ENCODE data around the gene MEIS3.

Gene MEIS3

DNA sequence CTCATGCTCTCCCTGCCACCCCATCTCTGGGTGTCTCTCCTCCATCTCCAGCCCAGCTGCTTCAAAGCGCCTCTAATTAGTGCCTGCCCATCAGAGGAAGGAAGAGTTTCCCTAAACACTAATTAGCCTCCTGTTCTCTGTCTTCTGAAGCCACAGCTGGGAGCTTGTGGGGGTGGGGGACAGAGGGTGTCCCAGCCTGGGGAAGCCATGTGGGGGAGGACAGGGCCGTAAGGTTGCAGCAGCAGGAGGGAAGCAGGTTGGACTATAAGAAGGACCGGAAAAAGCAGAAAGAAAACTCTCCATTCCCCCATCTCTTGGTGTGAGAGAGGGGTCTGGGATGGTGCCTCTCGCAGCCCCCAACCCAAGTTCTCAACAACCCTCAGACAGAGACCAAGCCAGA, 26.2 kb upstream of the MEIS3 start:
- TF ChIP-seq ZNF274 (IDR thresholded peaks at IDR 0.05; ENCODE audit: low read depth, low read length) (no peak), SUZ12 (IDR thresholded peaks at IDR 0.05; ENCODE audit: extremely low read depth, insufficient read depth, insufficient read length) (no peak), YY1 (IDR thresholded peaks at IDR 0.05; ENCODE audit: insufficient read depth, insufficient read length) (no peak)
- Histone ChIP-seq H3K4me3 (ENCODE audit: insufficient read length, low read depth) (no peak overlapping the region), H3K4me1 (ENCODE audit: insufficient read depth, insufficient read length) (peaks cover 2% of the 10 kb centered on the region), H3K27me3 (ENCODE audit: insufficient read depth, insufficient read length) (peaks cover 17% of the 10 kb centered on the region), H3K36me3 (ENCODE audit: insufficient read depth, insufficient read length, low read length) (no peaks in the 10 kb centered on the region), H3K9ac (ENCODE audit: insufficient read length, low read depth) (peak overlapping the region; percentile 21), H3K9me3 (ENCODE audit: insufficient read depth, low read length) (no peaks in the 10 kb centered on the region)
- no peak for DNase-seq (ENCODE audit: low read depth, low spot score)

DNA sequence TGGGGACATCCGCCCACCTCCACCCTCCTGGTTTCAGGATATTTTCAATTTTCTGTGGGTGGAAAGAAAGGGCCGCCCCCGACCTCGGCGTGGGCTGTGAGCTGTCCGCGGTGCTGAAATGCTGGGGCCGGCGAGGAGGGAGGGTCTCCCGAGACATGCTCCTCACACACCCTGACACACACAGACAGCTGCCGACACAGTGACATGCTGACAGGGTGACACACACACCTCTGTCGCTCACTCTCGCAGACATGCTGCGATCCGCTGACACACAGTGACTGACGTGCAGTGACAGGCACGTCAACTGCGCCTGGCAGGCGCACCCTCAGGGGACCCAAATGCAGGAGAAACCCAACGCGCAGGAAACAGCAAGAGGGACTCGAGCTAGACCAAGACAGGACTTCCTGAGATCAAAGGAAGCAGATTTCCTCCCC, 25.1 kb upstream of the MEIS3 start:
- TF ChIP-seq SUZ12 (IDR thresholded peaks at IDR 0.05; ENCODE audit: extremely low read depth, insufficient read depth, insufficient read length) (no peak), ZNF274 (IDR thresholded peaks at IDR 0.05; ENCODE audit: low read depth, low read length) (no peak), YY1 (IDR thresholded peaks at IDR 0.05; ENCODE audit: insufficient read depth, insufficient read length) (no peak)
- H3K4me3 ChIP-seq (ENCODE audit: insufficient read length, low read depth) = no peak overlapping the region
- H3K27me3 ChIP-seq (ENCODE audit: insufficient read depth, insufficient read length) = peaks cover 17% of the 10 kb centered on the region
- no peaks in the 10 kb centered on the region for H3K36me3 ChIP-seq (ENCODE audit: insufficient read depth, insufficient read length, low read length)
- peaks cover 2% of the 10 kb centered on the region for H3K4me1 ChIP-seq (ENCODE audit: insufficient read depth, insufficient read length)
- no peak overlapping the region for H3K9ac ChIP-seq (ENCODE audit: insufficient read length, low read depth)
- DNase-seq (ENCODE audit: low read depth, low spot score) = no peak
- no peaks in the 10 kb centered on the region for H3K9me3 ChIP-seq (ENCODE audit: insufficient read depth, low read length)

DNA sequence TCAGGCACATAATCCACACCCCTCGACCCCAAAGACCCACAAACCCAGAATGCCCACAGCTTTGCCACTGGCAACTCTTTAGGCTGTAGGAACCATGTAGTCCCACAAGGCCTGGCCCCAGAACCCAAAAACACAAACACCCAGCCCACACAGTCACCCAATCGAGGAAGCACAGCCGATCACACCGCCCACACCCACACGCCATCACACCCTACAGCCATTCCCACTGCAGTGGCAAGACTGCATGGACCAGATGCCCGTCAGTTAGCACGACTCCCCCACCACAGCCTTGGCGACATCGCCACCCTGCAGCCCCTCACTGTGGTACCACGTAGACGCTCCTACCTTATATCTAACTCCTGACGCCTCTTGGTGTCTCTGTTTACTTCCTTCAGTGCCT, 24.0 kb upstream of the MEIS3 start:
- TF ChIP-seq YY1 (IDR thresholded peaks at IDR 0.05; ENCODE audit: insufficient read depth, insufficient read length) (no peak), ZNF274 (IDR thresholded peaks at IDR 0.05; ENCODE audit: low read depth, low read length) (no peak), SUZ12 (IDR thresholded peaks at IDR 0.05; ENCODE audit: extremely low read depth, insufficient read depth, insufficient read length) (no peak)
- DNase-seq (ENCODE audit: low read depth, low spot score) = no peak
- H3K27me3 ChIP-seq (ENCODE audit: insufficient read depth, insufficient read length) = peaks cover 17% of the 10 kb centered on the region
- H3K36me3 ChIP-seq (ENCODE audit: insufficient read depth, insufficient read length, low read length) = no peaks in the 10 kb centered on the region
- no peaks in the 10 kb centered on the region for H3K9me3 ChIP-seq (ENCODE audit: insufficient read depth, low read length)
- H3K9ac ChIP-seq (ENCODE audit: insufficient read length, low read depth) = no peak overlapping the region
- no peak overlapping the region for H3K4me3 ChIP-seq (ENCODE audit: insufficient read length, low read depth)
- H3K4me1 ChIP-seq (ENCODE audit: insufficient read depth, insufficient read length) = peaks cover 2% of the 10 kb centered on the region

DNA sequence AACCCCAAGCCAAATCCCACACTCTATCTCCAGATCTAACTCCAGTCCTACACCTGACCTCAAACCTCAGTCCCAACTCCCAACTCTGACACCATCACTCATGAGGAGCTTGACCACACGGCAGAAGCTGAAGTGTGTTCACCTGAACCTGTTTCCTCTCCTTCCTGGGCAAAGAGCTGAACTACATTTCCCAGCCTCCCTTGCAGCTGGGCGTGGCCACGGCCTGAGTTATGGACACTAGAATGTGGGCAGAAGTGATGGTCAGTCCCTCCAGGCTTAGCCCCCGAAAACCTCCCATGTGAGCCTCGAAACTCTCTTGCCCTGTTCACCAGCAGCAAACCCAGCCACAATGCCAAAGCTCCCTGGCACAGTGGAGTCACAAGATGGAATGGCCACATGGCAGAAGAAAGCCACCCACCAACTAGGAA, 19.5 kb upstream of the MEIS3 start:
- H3K27me3 ChIP-seq (ENCODE audit: insufficient read depth, insufficient read length) = no peaks in the 10 kb centered on the region
- no peaks in the 10 kb centered on the region for H3K4me1 ChIP-seq (ENCODE audit: insufficient read depth, insufficient read length)
- DNase-seq (ENCODE audit: low read depth, low spot score) = no peak
- H3K36me3 ChIP-seq (ENCODE audit: insufficient read depth, insufficient read length, low read length) = no peaks in the 10 kb centered on the region
- H3K9me3 ChIP-seq (ENCODE audit: insufficient read depth, low read length) = no peaks in the 10 kb centered on the region
- TF ChIP-seq SUZ12 (IDR thresholded peaks at IDR 0.05; ENCODE audit: extremely low read depth, insufficient read depth, insufficient read length) = no peak
- TF ChIP-seq ZNF274 (IDR thresholded peaks at IDR 0.05; ENCODE audit: low read depth, low read length) = no peak
- no peak for TF ChIP-seq YY1 (IDR thresholded peaks at IDR 0.05; ENCODE audit: insufficient read depth, insufficient read length)
- H3K4me3 ChIP-seq (ENCODE audit: insufficient read length, low read depth) = no peak overlapping the region
- no peak overlapping the region for H3K9ac ChIP-seq (ENCODE audit: insufficient read length, low read depth)

DNA sequence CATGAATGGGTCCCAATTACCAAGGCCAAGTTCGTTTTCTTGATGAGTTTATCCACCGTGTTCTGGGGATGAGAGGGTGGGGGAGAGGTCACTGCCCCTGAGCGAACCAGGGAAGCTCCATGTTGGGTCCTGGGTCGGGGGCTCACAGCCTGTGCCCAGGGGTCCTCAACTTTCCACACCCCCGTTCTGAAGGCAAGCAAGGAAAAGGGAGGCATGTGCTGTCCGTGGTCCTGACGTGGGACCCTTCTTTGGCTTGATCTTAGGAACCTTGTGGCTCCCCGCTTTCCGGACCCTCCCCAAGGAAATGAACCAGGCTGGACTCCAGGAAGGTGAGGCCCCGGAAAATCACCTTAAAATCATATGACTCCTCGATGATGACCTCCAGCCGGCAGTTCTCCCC, 18.2 kb upstream of the MEIS3 start:
- no peak overlapping the region for H3K4me3 ChIP-seq (ENCODE audit: insufficient read length, low read depth)
- TF ChIP-seq SUZ12 (IDR thresholded peaks at IDR 0.05; ENCODE audit: extremely low read depth, insufficient read depth, insufficient read length) = no peak
- TF ChIP-seq YY1 (IDR thresholded peaks at IDR 0.05; ENCODE audit: insufficient read depth, insufficient read length) = no peak
- no peak for TF ChIP-seq ZNF274 (IDR thresholded peaks at IDR 0.05; ENCODE audit: low read depth, low read length)
- no peak overlapping the region for H3K9ac ChIP-seq (ENCODE audit: insufficient read length, low read depth)
- no peak for DNase-seq (ENCODE audit: low read depth, low spot score)
- 0 out of 2 replicates have a peak, but pooled peaks cover 7% of the 10 kb centered on the region for H3K9me3 ChIP-seq (ENCODE audit: insufficient read depth, low read length)
- H3K36me3 ChIP-seq (ENCODE audit: insufficient read depth, insufficient read length, low read length) = no peaks in the 10 kb centered on the region
- no peaks in the 10 kb centered on the region for H3K27me3 ChIP-seq (ENCODE audit: insufficient read depth, insufficient read length)
- no peaks in the 10 kb centered on the region for H3K4me1 ChIP-seq (ENCODE audit: insufficient read depth, insufficient read length)

DNA sequence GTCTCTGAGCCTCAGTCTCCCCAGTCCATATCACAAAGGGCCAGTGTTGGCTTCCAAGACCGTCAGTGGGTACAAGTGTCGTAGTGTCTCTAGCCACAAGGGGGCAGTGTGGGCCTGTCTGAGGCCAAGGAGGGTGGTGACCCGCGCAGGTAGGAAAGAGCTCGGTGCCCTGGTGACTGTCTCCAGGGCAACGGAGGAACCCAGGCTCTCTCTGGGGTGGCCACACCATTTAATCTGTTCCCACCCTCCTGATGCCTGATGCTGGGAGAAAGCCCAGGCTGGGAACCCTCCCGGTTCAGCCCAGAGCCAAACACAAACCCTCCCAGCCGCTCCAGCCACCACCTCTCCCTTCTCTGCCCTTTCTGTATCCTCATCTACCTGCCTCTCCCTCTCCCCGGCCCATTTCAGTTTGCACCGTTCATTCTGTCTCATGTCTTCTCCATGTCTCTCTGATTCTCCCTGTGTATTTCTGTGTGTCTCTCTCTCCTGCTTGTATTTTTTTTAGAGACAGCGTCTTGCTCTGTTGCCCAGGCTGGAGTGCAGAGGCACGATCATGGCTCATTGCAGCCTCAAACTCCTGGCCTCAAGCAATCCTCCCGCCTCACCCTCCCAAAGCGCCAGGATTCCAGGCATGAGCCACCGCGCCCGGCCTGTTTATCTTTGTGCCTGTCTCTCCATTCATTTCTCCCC, 17.5 kb upstream of the MEIS3 start:
- no peak for DNase-seq (ENCODE audit: low read depth, low spot score)
- Histone ChIP-seq H3K4me3 (ENCODE audit: insufficient read length, low read depth) (no peak overlapping the region), H3K9ac (ENCODE audit: insufficient read length, low read depth) (no peak overlapping the region), H3K9me3 (ENCODE audit: insufficient read depth, low read length) (0 out of 2 replicates have a peak, but pooled peaks cover 7% of the 10 kb centered on the region), H3K4me1 (ENCODE audit: insufficient read depth, insufficient read length) (no peaks in the 10 kb centered on the region), H3K36me3 (ENCODE audit: insufficient read depth, insufficient read length, low read length) (no peaks in the 10 kb centered on the region), H3K27me3 (ENCODE audit: insufficient read depth, insufficient read length) (no peaks in the 10 kb centered on the region)
- no peak for TF ChIP-seq SUZ12 (IDR thresholded peaks at IDR 0.05; ENCODE audit: extremely low read depth, insufficient read depth, insufficient read length)

DNA sequence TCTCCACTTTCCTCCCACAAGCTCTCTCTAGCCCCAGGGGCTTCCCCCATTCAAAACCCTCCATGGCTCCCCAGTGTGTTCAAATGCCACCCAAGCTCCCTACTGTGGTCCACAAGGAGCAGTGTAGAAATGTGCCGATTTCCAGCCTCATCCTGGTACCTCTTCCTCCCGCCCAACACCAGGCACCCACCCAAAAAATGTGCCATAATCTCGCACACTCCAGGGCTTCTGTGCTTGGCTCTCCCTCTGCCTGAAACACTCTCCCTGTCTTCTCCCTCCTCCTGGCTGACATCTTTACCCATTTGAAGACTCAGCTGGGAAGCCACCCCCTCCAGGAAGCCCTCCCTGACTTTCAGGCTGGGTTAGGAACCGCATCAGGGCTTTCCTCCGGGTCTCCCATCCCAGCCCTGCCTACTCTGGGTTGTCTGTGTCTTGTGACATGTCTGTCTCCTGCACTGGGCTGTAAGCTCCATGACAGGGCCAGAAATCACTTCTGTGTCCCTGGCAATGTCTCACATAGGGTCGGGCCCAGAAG, 16.6 kb upstream of the MEIS3 start:
- Histone ChIP-seq H3K9me3 (ENCODE audit: insufficient read depth, low read length) (0 out of 2 replicates have a peak, but pooled peaks cover 7% of the 10 kb centered on the region), H3K36me3 (ENCODE audit: insufficient read depth, insufficient read length, low read length) (no peaks in the 10 kb centered on the region), H3K27me3 (ENCODE audit: insufficient read depth, insufficient read length) (no peaks in the 10 kb centered on the region), H3K9ac (ENCODE audit: insufficient read length, low read depth) (no peak overlapping the region), H3K4me3 (ENCODE audit: insufficient read length, low read depth) (no peak overlapping the region), H3K4me1 (ENCODE audit: insufficient read depth, insufficient read length) (no peaks in the 10 kb centered on the region)
- TF ChIP-seq YY1 (IDR thresholded peaks at IDR 0.05; ENCODE audit: insufficient read depth, insufficient read length) (no peak), ZNF274 (IDR thresholded peaks at IDR 0.05; ENCODE audit: low read depth, low read length) (no peak), SUZ12 (IDR thresholded peaks at IDR 0.05; ENCODE audit: extremely low read depth, insufficient read depth, insufficient read length) (no peak)
- no peak for DNase-seq (ENCODE audit: low read depth, low spot score)
